ENCODE data around the gene PSMG3.

PSMG3 gene

GRCh38 chr7:1597066-1597760, 27.4 kb upstream of the PSMG3 start:
- DNase-seq (ENCODE audit: low read depth) = no peak
- no peak overlapping the region for H3K4me3 ChIP-seq (ENCODE audit: low read length)
- TF ChIP-seq, protein P1, sequence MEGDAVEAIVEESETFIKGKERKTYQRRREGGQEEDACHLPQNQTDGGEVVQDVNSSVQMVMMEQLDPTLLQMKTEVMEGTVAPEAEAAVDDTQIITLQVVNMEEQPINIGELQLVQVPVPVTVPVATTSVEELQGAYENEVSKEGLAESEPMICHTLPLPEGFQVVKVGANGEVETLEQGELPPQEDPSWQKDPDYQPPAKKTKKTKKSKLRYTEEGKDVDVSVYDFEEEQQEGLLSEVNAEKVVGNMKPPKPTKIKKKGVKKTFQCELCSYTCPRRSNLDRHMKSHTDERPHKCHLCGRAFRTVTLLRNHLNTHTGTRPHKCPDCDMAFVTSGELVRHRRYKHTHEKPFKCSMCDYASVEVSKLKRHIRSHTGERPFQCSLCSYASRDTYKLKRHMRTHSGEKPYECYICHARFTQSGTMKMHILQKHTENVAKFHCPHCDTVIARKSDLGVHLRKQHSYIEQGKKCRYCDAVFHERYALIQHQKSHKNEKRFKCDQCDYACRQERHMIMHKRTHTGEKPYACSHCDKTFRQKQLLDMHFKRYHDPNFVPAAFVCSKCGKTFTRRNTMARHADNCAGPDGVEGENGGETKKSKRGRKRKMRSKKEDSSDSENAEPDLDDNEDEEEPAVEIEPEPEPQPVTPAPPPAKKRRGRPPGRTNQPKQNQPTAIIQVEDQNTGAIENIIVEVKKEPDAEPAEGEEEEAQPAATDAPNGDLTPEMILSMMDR (conservative IDR thresholded peaks at IDR 0.05; ENCODE audit: low read length) = no peak

DNA sequence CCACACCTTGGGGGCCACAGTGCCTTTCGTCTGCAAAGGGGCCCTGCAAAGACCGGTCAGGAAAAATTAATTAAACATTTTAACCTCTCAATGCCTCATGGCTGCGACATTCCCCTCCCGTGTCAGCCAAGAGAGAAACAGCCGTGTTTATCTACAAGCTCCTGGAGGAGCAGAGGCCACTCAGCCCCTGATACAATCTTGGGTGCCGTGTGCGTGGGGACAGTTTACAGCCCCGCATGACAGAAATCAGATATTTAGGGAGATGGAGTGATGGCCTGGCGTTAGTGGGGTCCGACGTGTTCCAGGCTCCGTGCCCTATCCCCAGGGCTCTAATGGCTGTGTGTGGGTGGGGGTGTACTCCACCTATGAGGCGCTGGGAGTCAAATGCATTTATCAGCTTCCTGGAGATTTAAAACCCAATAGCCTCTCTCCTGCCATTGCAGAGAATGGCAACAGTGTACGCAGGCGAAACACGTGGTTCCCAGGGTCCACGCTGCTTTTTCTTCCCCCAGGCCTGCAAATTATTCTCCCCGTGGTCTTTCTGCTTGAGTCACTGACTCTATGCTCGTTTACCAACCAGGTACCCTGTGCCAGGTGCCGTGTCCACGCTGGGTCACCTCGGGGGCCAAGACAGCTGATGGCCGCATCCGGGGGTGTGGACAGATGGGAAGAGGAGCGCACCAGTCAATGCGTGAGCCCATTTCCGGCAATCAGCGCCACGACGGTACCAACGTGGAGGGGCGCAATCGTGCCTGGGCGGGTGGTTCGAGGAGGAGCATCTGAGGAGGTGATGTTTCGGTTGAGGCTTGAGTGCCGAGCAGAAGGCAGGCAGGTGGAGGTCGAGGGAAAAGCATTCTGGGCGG, 26.6 kb upstream of the PSMG3 start:
- H3K4me3 ChIP-seq (ENCODE audit: low read length) = no peak overlapping the region
- no peak for DNase-seq (ENCODE audit: low read depth)
- TF ChIP-seq, protein P1 (conservative IDR thresholded peaks at IDR 0.05; ENCODE audit: low read length) = no peak

DNA sequence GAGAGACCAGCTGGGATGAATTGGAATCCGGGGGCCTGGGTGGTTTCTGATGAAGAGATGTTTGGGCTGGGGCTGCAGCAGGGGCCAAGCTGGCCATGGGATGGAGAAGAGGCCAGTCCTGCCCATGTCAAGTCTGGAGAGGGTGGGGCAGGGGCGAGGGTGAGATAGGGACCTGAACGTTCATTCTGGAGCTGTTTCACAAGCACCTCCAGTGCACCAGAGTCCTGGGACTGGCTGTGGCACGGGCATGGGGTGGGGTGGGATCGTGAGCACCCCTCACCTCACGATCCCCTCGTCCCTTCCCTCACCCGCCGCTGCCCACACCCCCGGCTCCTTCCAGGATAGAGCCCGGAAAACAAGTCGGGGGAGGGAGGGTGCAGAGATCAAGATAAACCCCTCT, 25.8 kb upstream of the PSMG3 start:
- DNase-seq (ENCODE audit: low read depth) = no peak
- no peak overlapping the region for H3K4me3 ChIP-seq (ENCODE audit: low read length)
- TF ChIP-seq, protein P1 (conservative IDR thresholded peaks at IDR 0.05; ENCODE audit: low read length) = no peak

GRCh38 chr7:1595027-1595426, 25.2 kb upstream of the PSMG3 start:
- TF ChIP-seq, protein P1 (conservative IDR thresholded peaks at IDR 0.05; ENCODE audit: low read length) = no peak
- no peak overlapping the region for H3K4me3 ChIP-seq (ENCODE audit: low read length)
- DNase-seq (ENCODE audit: low read depth) = no peak

DNA sequence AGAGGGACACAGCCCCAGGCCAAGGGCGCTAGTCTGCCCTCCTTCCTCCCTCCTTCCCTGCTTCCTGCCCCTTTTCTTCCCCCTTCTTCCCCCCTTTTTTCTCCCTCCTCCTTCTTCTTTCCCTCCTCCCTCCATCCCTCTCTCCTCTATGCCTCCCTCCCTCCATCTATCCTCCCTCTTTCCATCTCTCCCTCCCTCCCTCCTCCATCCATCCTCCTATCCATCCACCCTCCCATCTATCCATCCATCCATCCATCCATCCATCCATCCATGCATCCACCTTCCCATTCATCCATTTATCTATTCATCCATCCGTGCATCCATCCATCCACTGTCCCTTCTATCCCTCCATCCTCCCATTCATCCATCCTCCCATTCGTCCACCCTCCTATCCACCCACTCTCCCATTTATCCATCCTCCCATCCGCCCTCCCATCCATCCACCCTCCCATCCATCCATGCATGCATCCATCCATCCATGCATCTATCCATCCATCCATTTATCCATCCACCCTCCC, 24.1 kb upstream of the PSMG3 start:
- TF ChIP-seq, protein P1 (conservative IDR thresholded peaks at IDR 0.05; ENCODE audit: low read length) = no peak
- H3K4me3 ChIP-seq (ENCODE audit: low read length) = no peak overlapping the region
- no peak for DNase-seq (ENCODE audit: low read depth)

- TF ChIP-seq, protein P1 (conservative IDR thresholded peaks at IDR 0.05; ENCODE audit: low read length) = peak; percentile 29
Observed at GRCh38 chr7:1593091-1593866, 23.4 kb upstream of the PSMG3 start.

More at GRCh38 chr7:1593091-1593866, 23.4 kb upstream of the PSMG3 start:
- DNase-seq (ENCODE audit: low read depth) = no peak
- H3K4me3 ChIP-seq (ENCODE audit: low read length) = no peak overlapping the region

Data from AG10803 (cell line).